Hematopoietic multipotent progenitor cell treated with erythropoietin and hydrocortisone succinate and interleukin-3 and kit ligand, for 4 days (in vitro differentiated cells): ENCODE measurements around the gene GPC6.
"Not testable (repeated sequence)": the region's sequence is repeated elsewhere in the genome, so short reads cannot be mapped to it uniquely, and the experiment has no call there.

Source experiments
- DNase-seq: peaks from one replicate; pipeline ENCODE4 v3.0.0-alpha.2; 2015

GPC6 gene

GRCh38 chr13:93454676-93455235, 228.1 kb downstream of the GPC6 start:
- not testable (repeated sequence) for DNase-seq

- no peak for DNase-seq
Observed at GRCh38 chr13:93455861-93456260, 229.3 kb downstream of the GPC6 start.

GRCh38 chr13:93460005-93460404, 233.4 kb downstream of the GPC6 start:
- no peak for DNase-seq

GRCh38 chr13:93462151-93462550, 235.5 kb downstream of the GPC6 start:
- DNase-seq: no peak

- DNase-seq: no peak
Observed at GRCh38 chr13:93466502-93467036, 240.0 kb downstream of the GPC6 start.

- DNase-seq: no peak
Observed at GRCh38 chr13:93467175-93467574, 240.6 kb downstream of the GPC6 start.

- DNase-seq: no peak
Observed at GRCh38 chr13:93468433-93468832, 241.8 kb downstream of the GPC6 start.

GRCh38 chr13:93472296-93472695, 245.7 kb downstream of the GPC6 start:
- DNase-seq: no peak

GRCh38 chr13:93472814-93473296, 246.2 kb downstream of the GPC6 start:
- no peak for DNase-seq

- DNase-seq: no peak
Observed at GRCh38 chr13:93473441-93474270, 247.0 kb downstream of the GPC6 start.

GRCh38 chr13:93476175-93476574, 249.6 kb downstream of the GPC6 start:
- no peak for DNase-seq

- DNase-seq: no peak
Observed at GRCh38 chr13:93477238-93477637, 250.6 kb downstream of the GPC6 start.

GRCh38 chr13:93480553-93481106, 254.0 kb downstream of the GPC6 start:
- no peak for DNase-seq

GRCh38 chr13:93496117-93496516, 269.5 kb downstream of the GPC6 start:
- not testable (repeated sequence) for DNase-seq

- no peak for DNase-seq
Observed at GRCh38 chr13:93496985-93497673, 270.5 kb downstream of the GPC6 start.

- no peak for DNase-seq
Observed at GRCh38 chr13:93499991-93500390, 273.4 kb downstream of the GPC6 start.

- DNase-seq: no peak
Observed at GRCh38 chr13:93502071-93502470, 275.5 kb downstream of the GPC6 start.

GRCh38 chr13:93502987-93503615, 276.5 kb downstream of the GPC6 start:
- DNase-seq: no peak

GRCh38 chr13:93505104-93505952, 278.7 kb downstream of the GPC6 start:
- DNase-seq: no peak

- no peak for DNase-seq
Observed at GRCh38 chr13:93511011-93511410, 284.4 kb downstream of the GPC6 start.

- DNase-seq: no peak
Observed at GRCh38 chr13:93515267-93515666, 288.7 kb downstream of the GPC6 start.

GRCh38 chr13:93517658-93518057, 291.1 kb downstream of the GPC6 start:
- no peak for DNase-seq
